HL-60 (cell line): ENCODE measurements around the gene PGAM2.

Source experiments
- DNase-seq, 2 experiments: peaks; one replicate each; pipeline ENCODE4 v3.0.0-alpha.2; 2010 to 2020; ENCODE audit warnings: low read depth in 1 of 2, low spot score in 1 of 2
- H3K27ac ChIP-seq: fragments of 250-450 bp; sonication (Bioruptor Pico); replicated peaks from 2 replicates; pipeline ENCODE4 v1.5.1; 2020; ENCODE audit warnings: mild to moderate bottlenecking, moderate library complexity
- H3K27me3 ChIP-seq: fragments of 250-450 bp; sonication (Bioruptor Pico); 2 replicates; pipeline ENCODE4 v1.5.1; 2021; ENCODE audit warnings: mild to moderate bottlenecking, moderate library complexity; ENCODE audit not compliant: insufficient read depth, poor library complexity, severe bottlenecking
- H3K4me3 ChIP-seq: replicated peaks from 2 replicates; pipeline ENCODE4 v1.5.1; 2011; ENCODE audit warnings: mild to moderate bottlenecking, control low read depth, low read length; ENCODE audit not compliant: insufficient read depth
- CTCF ChIP-seq: IDR thresholded peaks from one replicate; pipeline ENCODE4 v1.5.1; 2011; ENCODE audit warnings: low read length, control low read depth, inconsistent platforms; ENCODE audit not compliant: insufficient read depth
- GABPA ChIP-seq: IDR thresholded peaks from 2 replicates; pipeline ENCODE4 v1.6.1; 2012; ENCODE audit warnings: low read depth
- POLR2AphosphoS5 ChIP-seq: IDR thresholded peaks from 2 replicates; pipeline ENCODE4 v1.6.1; 2012; ENCODE audit warnings: low read depth
- SPI1 ChIP-seq: IDR thresholded peaks from 2 replicates; pipeline ENCODE4 v1.6.1; 2012; ENCODE audit warnings: low read depth, mild to moderate bottlenecking, borderline replicate concordance
- TF ChIP-seq, protein P1 (sequence below): IDR thresholded peaks from 2 replicates; pipeline ENCODE4 v1.6.1; 2012; ENCODE audit warnings: low read depth; ENCODE audit not compliant: insufficient replicate concordance

Gene PGAM2

DNA sequence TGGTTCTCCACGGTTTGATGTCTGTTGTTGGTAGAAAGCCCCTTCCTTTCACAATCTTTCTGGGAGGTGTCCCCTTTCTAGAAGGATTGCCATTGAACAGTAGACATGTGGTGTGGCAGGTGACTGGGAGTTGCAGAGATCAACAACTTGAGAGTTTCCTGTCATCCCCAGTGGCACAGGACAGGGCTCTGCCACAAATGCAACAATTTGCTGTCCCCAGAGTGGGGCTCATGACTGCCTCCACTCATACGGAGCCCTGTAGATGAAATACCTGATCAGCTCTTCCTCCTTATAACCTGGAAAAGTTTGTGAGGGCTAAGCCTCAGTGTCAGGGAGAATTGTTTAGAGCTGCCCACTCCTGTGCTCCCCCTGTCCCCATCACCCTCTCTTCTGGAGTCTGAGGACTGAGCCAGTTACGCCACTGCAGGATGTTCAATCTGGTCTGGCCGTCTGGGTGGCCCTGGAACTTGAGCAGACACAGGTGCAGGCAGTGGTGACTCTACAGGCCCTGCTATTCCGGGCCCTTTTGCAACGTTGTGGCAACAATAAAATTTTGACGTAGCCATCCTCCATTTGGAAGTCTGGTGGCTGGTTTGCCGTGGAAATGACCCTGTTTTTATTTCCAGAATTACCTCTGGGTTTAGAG lies 14.3 kb downstream of the PGAM2 start:
- no peak for TF ChIP-seq GABPA
- no peak for DNase-seq
- no peaks in the 10 kb centered on the region for H3K27me3 ChIP-seq
- H3K27ac ChIP-seq, result no peak overlapping the region
- H3K4me3 ChIP-seq, result no peak overlapping the region

DNA sequence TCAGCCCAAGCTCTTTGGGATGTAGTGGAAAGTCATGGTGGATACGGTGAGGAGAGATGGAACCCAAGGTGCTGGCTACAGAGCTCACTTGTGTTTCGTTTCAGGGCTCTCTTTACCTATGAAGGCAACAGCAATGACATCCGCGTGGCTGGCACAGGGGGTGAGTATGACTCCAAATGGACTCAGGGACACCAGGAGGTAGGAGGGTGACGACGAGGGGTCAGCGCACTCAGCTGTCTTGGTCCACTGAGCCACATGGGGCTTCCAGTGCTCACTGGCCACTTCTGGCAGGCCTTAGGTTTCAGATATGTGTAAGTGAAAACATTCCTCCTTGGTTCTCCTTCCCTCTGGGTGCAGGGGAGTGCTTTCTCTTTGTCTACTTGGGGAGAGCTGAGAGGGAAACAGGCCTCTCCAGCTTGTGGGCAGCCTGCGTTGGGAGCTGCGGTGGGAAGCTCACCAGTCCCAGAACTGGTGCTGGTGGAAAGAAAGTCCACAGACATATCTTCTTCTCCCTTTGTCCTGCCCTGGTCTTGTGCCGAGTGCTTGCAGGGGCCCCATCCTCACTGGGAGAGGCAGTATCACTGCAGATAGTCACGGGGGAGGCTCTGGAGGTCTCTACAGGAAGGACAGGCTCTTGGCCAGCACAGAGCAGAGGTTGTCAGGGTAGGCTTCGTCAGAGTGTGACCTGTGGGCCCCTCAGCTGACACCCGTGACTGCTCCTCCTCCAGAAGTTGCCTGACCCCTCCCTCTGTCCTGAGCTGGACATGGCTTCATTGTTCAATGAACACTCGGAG lies 15.0 kb downstream of the PGAM2 start:
- Histone ChIP-seq H3K27ac (no peak overlapping the region), H3K27me3 (no peaks in the 10 kb centered on the region), H3K4me3 (no peak overlapping the region)
- TF ChIP-seq POLR2AphosphoS5 (no peak), GABPA (no peak), CTCF (no peak), SPI1 (no peak)
- TF ChIP-seq, protein P1, sequence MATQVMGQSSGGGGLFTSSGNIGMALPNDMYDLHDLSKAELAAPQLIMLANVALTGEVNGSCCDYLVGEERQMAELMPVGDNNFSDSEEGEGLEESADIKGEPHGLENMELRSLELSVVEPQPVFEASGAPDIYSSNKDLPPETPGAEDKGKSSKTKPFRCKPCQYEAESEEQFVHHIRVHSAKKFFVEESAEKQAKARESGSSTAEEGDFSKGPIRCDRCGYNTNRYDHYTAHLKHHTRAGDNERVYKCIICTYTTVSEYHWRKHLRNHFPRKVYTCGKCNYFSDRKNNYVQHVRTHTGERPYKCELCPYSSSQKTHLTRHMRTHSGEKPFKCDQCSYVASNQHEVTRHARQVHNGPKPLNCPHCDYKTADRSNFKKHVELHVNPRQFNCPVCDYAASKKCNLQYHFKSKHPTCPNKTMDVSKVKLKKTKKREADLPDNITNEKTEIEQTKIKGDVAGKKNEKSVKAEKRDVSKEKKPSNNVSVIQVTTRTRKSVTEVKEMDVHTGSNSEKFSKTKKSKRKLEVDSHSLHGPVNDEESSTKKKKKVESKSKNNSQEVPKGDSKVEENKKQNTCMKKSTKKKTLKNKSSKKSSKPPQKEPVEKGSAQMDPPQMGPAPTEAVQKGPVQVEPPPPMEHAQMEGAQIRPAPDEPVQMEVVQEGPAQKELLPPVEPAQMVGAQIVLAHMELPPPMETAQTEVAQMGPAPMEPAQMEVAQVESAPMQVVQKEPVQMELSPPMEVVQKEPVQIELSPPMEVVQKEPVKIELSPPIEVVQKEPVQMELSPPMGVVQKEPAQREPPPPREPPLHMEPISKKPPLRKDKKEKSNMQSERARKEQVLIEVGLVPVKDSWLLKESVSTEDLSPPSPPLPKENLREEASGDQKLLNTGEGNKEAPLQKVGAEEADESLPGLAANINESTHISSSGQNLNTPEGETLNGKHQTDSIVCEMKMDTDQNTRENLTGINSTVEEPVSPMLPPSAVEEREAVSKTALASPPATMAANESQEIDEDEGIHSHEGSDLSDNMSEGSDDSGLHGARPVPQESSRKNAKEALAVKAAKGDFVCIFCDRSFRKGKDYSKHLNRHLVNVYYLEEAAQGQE, result no peak
- no peak for DNase-seq

DNA sequence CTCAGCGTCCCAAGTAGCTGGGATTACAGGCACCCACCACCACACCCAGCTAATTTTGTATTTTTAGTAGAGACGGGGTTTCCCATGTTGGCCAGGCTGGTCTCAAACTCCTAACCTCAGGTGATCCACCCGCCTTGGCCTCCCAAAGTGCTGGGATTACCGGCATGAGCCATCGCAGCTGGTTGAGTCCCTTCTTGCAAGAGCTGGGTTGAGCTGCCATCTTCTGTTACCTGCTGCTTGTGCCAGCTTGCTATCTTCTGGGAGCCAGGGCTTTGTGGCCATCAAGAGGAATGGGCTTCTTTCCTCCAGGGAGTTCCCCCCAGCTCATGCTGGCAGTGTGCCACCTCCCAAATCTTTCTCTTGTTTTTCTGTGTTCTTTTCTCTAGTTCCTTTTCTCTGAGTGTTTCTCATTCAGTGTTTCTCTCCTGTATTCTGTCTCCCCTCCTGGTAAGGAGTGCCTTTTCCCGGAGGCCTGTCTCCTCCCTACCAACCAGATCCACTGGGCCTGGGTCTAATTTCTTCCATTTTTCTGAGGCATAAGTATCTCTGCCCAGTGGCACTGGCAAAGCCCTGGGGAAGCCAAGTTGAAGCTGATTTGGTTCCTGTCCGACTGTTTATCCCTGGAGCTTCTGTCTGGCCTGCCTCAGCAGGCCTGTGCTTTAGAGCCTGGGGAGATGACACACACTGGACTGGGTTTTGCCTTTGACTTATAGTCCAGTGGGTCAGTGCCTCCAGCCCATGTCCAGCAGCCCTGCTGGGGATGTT lies 17.2 kb downstream of the PGAM2 start:
- Histone ChIP-seq H3K27ac (no peak overlapping the region), H3K27me3 (no peaks in the 10 kb centered on the region), H3K4me3 (no peak overlapping the region)
- no peak for DNase-seq
- TF ChIP-seq, protein P1, result no peak
- TF ChIP-seq CTCF, result no peak
- no peak for TF ChIP-seq POLR2AphosphoS5
- TF ChIP-seq GABPA, result no peak
- TF ChIP-seq SPI1, result no peak

GRCh38 chr7:44046321-44047061 lies 18.9 kb downstream of the PGAM2 start:
- peak overlapping the region; percentile 93 for H3K27ac ChIP-seq
- 0 out of 2 replicates have a peak, but pooled peaks have one; percentile 14 for TF ChIP-seq GABPA
- TF ChIP-seq POLR2AphosphoS5, result peak; percentile 97
- no peak for TF ChIP-seq CTCF
- TF ChIP-seq SPI1, result peak; percentile 91
- TF ChIP-seq, protein P1, result no peak
- peak; percentile 93 to 95 for DNase-seq
- H3K4me3 ChIP-seq, result peak overlapping the region; percentile 80
- no peaks in the 10 kb centered on the region for H3K27me3 ChIP-seq
